Parathyroid adenoma (tissue), 2 donors: Measurements from ENCODE around the gene NR3C2.

Experiments
- H2AFZ ChIP-seq: fragments of 300-600 bp; sonication (generic); one replicate; pipeline ENCODE4 v1.7.0; 2017; ENCODE audit warnings: antibody characterized with exemption, mild to moderate bottlenecking
- H3K27ac ChIP-seq: fragments of 300-600 bp; sonication (generic); one replicate; pipeline ENCODE4 v1.7.0; 2017
- H3K27me3 ChIP-seq: fragments of 300-600 bp; sonication (generic); one replicate; pipeline ENCODE4 v1.7.0; 2017; ENCODE audit warnings: low read length; ENCODE audit not compliant: control insufficient read depth, insufficient read depth
- H3K36me3 ChIP-seq: fragments of 300-600 bp; sonication (generic); one replicate; pipeline ENCODE4 v1.7.0; 2017; ENCODE audit warnings: low read length; ENCODE audit not compliant: control insufficient read depth, insufficient read depth
- H3K4me1 ChIP-seq: fragments of 300-600 bp; sonication (generic); one replicate; pipeline ENCODE4 v1.7.0; 2017; ENCODE audit warnings: control low read depth
- H3K4me2 ChIP-seq: fragments of 300-600 bp; sonication (generic); one replicate; pipeline ENCODE4 v1.7.0; 2017; ENCODE audit warnings: low read length
- H3K4me3 ChIP-seq: fragments of 300-600 bp; sonication (generic); one replicate; pipeline ENCODE4 v1.7.0; 2017; ENCODE audit warnings: low read depth, low read length
- H3K79me2 ChIP-seq: fragments of 300-600 bp; sonication (generic); one replicate; pipeline ENCODE4 v1.7.0; 2017; ENCODE audit warnings: control low read depth
- H3K9ac ChIP-seq: fragments of 300-600 bp; sonication (generic); one replicate; pipeline ENCODE4 v1.7.0; 2017; ENCODE audit warnings: mild to moderate bottlenecking
- H3K9me3 ChIP-seq: fragments of 300-600 bp; sonication (generic); one replicate; pipeline ENCODE4 v1.7.0; 2017; ENCODE audit warnings: low read length; ENCODE audit not compliant: control insufficient read depth
- TF ChIP-seq, protein P1 (sequence below): fragments of 300-600 bp; sonication (generic); IDR thresholded peaks from one replicate; pipeline ENCODE4 v1.7.0; 2017; ENCODE audit warnings: antibody characterized with exemption, mild to moderate bottlenecking
- donor health status: primary hyperparathyroidism.

The NR3C2 gene

DNA sequence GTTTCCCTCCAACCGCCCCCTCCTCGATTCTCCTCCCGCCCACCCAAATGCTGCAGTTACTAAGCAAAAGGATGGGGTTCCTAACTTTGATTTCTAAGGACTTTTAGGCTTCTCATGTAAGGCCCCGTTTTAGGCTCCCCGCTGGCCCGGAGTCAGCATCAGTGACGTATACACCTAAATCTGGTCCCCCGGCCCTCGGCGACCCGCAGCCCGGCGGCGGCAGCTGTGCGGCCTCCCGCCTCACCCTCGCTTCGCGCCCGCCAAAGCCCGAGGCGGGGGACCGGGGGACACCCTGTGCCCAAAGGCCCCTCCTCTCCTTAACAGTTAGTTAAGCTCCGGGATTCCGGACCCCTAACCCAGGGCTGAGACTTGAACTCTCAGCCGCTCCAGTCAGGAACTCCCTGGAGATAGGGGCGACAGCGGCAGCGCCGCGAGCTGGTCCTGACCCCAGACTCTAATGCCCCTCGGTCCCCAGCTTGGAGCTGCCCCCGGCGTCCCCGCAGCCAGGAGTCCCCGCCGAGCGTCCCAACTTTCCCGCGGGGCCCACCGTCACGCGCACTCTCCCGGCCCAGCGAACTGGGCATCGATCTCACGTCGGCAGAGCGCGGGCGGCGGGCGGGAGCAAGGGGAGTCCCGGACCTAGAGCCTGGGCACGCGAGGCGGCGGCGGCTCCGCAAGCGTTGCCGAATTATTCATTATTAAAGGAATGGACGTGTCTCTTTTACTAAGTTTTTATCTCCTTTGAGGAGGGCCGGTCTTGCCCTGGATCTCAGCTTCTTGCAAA, 1.5 kb upstream of the NR3C2 start:
- peak overlapping the region; percentile 86 for H2AFZ ChIP-seq
- no peaks in the 10 kb centered on the region for H3K4me1 ChIP-seq
- TF ChIP-seq, protein P1, sequence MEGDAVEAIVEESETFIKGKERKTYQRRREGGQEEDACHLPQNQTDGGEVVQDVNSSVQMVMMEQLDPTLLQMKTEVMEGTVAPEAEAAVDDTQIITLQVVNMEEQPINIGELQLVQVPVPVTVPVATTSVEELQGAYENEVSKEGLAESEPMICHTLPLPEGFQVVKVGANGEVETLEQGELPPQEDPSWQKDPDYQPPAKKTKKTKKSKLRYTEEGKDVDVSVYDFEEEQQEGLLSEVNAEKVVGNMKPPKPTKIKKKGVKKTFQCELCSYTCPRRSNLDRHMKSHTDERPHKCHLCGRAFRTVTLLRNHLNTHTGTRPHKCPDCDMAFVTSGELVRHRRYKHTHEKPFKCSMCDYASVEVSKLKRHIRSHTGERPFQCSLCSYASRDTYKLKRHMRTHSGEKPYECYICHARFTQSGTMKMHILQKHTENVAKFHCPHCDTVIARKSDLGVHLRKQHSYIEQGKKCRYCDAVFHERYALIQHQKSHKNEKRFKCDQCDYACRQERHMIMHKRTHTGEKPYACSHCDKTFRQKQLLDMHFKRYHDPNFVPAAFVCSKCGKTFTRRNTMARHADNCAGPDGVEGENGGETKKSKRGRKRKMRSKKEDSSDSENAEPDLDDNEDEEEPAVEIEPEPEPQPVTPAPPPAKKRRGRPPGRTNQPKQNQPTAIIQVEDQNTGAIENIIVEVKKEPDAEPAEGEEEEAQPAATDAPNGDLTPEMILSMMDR, result no peak
- H3K27me3 ChIP-seq, result no peaks in the 10 kb centered on the region
- peak overlapping the region; percentile 37 for H3K9ac ChIP-seq
- peak overlapping the region; percentile 97 for H3K27ac ChIP-seq
- H3K9me3 ChIP-seq, result no peaks in the 10 kb centered on the region
- peak overlapping the region; percentile 76 for H3K4me3 ChIP-seq
- H3K36me3 ChIP-seq, result no peaks in the 10 kb centered on the region
- peaks cover 10% of the 10 kb centered on the region for H3K79me2 ChIP-seq
- peak overlapping the region; percentile 79 for H3K4me2 ChIP-seq

DNA sequence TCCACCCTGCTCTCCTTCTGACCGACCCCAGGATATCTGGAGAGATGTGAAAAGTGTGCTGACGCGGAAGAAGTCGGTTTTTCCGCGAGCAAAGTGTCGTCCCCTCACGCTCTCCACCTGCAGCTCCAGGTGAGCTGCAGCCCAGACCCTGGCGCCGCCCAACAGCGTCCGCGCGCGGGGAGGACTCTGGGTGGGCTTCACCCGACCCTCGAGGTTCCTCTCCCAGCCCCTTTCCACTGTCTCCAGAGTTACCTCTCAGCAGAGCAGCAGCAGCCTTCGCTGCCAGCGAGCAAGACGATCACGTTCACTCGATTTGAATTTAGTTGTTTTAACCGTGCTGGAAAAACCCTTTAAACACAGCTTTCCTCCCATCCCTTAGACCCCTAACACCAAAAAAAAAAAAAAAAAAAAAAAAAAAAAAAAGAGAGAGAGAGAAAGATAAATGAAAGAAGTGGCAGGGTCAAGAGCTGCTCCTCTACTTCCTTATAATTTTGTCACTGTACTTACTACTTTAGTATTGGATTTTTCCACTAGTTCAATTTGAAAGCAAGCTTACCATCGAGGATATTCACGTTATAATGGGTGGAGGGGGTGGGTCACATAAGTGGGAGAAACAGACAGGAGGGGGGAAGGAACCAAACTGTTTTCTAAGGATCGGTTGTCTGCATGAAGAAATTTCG, 758 bp upstream of the NR3C2 start:
- TF ChIP-seq, protein P1, result no peak
- Histone ChIP-seq H3K27ac (peak overlapping the region; percentile 97), H3K36me3 (no peaks in the 10 kb centered on the region), H3K4me3 (peak overlapping the region; percentile 76), H3K4me2 (peak overlapping the region; percentile 79), H3K9me3 (no peaks in the 10 kb centered on the region), H3K4me1 (no peaks in the 10 kb centered on the region), H2AFZ (peak overlapping the region; percentile 90), H3K27me3 (no peaks in the 10 kb centered on the region), H3K79me2 (peaks cover 10% of the 10 kb centered on the region), H3K9ac (peak overlapping the region; percentile 80)

- Histone ChIP-seq H3K9me3 (no peaks in the 10 kb centered on the region), H3K4me3 (peak overlapping the region; percentile 76), H3K36me3 (no peaks in the 10 kb centered on the region), H3K9ac (peak overlapping the region; percentile 72), H3K27ac (peak overlapping the region; percentile 97), H3K27me3 (no peaks in the 10 kb centered on the region), H2AFZ (peak overlapping the region; percentile 87), H3K4me2 (peak overlapping the region; percentile 64), H3K4me1 (no peaks in the 10 kb centered on the region), H3K79me2 (peaks cover 10% of the 10 kb centered on the region)
- TF ChIP-seq, protein P1, result no peak
These were observed 609 bp downstream of the NR3C2 start for GRCh38 chr4:148441624-148441985.

DNA sequence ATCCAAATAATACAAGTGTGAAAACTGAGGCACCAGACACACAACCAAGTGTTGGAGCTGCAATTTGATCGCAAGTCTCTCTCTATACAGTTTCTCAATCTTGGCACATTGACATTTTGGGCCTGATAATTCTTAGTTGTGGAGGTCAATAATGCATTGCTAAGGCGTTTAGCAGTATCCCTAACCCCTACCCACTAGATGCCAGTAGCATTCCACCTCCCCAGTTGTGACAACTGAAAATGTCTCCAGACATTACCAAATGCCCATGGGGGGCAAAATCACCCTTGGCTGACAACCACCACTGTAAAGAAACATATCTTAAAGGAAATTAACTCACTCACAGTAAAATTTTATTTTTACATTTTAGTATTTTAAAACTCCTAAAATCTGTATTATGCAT, 4.2 kb downstream of the NR3C2 start:
- Histone ChIP-seq H3K9ac (no peak overlapping the region), H3K4me1 (no peaks in the 10 kb centered on the region), H3K4me3 (no peak overlapping the region), H3K36me3 (no peaks in the 10 kb centered on the region), H3K27me3 (no peaks in the 10 kb centered on the region), H3K4me2 (no peak overlapping the region), H3K27ac (no peak overlapping the region), H2AFZ (no peak overlapping the region), H3K9me3 (no peaks in the 10 kb centered on the region), H3K79me2 (peaks cover 12% of the 10 kb centered on the region)
- TF ChIP-seq, protein P1, result no peak
